HG02610 (cell line): ENCODE measurements around the gene MFSD1.

Experiments
- ATAC-seq: cut with Tn5 transposase; IDR thresholded peaks from one replicate; pipeline ENCODE4 v1.9.1; 2021; ENCODE audit warnings: mild to moderate bottlenecking, moderate library complexity; ENCODE audit not compliant: unreplicated experiment

The MFSD1 gene

GRCh38 chr3:158864492-158864891, 62.6 kb downstream of the MFSD1 start:
- no peak for ATAC-seq

GRCh38 chr3:158875700-158876099, 73.8 kb downstream of the MFSD1 start:
- ATAC-seq, result no peak
